Stimulated activated CD4-positive, alpha-beta T cell treated with anti-CD3 and anti-CD28 coated beads, Interleukin-2, amount 100 ng/mL, for 24 hours (primary cell): ENCODE results near the gene TNIK.
A peak's percentile ranks its signal among the peaks of the same experiment; 100 is the strongest.

Source experiments
- DNase-seq, 2 donors: peaks; one replicate each; pipeline ENCODE4 v3.0.0-alpha.2; 2020

TNIK gene

DNA sequence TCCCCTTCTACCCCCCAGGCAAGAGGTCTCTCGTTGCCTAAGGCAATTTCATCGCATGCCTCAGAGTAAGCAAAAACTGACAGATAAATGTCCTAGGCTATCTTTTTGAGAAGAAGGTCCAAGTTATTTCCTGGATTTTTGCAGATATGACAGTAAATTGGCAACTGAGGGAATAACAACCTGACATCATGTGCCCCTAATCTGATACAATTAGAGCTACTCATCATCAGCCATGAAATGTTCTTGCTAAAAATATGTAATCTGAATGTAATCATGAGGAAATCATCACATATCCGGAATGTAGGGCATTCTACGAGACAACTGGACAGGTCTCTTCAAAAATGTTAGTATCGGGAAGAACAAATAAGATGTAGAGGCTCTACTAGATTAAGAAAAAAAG is 44.1 kb downstream of the TNIK start:
- DNase-seq: no peak

DNA sequence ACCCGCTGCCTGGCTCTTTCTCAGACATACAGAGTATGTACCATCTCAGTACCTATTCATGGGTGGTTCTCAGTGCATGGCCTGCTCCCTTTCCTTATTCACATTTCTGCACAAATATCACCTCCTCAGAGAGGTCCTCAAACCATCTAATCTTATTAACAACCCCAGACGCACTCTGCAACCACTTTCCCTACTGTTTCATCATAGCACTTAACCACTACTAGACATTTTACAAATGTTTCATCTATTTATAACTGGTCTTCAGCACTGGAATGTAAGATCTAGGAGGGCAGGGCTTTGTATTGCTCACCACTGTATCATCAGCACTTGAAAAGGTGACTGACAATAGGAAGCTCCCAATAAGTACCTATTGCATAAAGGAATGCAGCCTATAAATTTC is 45.1 kb downstream of the TNIK start:
- no peak for DNase-seq

DNA sequence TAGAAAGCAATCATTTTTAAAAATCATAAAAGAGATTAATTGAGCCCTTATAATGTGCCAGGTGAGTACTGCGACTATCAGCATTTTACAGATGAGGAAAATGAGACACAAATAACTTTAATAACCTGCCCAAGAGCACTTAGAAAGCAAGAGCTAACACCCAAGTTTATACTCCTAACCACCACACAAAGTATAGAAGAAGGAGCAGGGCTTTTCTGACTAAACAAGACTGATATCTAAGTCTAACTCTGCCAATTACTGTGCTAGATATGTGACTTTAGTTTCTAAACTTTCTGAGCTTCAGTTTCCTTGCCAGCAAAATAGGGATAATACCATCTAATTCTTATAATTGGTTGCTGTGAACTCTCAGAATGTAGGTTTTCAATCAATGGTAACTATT is 47.7 kb downstream of the TNIK start:
- no peak for DNase-seq

DNA sequence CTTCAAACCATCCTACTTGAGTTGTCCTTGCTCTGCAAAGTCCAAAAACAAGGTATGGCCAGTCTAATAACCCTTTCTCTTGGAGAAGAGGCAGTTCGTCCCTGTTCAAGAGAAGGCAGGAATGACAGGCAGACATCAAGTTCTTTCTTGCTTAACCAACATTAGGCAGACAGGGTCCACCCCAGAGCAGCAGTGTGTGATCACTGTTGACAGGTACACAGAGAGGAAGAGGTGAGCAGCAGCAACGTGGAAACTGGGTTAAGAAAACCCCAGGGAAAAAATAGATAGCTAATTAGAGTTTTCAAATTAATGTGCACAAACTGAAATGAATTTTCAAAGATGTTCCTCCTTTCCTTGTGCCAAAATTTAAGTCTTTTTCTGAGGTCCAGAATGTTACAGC is 48.2 kb downstream of the TNIK start:
- no peak for DNase-seq

DNA sequence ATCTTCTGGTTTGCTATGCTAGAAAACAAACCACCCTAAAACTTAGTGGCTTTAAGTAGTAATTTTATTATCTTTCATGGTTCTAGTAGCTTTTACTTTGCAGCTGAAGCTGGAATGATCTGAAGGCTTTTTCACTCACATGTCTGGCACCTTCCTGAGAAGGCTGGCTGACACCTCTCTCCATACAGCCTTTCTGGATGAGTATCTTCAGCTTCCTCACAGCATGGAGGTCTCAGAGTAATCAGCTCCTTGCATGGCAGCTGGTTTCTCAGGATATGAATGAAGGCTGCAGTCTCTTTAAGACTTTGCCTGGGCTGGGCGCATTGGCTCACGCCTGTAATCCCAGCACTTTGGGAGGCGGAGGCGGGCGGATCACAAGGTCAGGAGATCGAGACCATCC is 50.0 kb downstream of the TNIK start:
- DNase-seq: no peak

DNA sequence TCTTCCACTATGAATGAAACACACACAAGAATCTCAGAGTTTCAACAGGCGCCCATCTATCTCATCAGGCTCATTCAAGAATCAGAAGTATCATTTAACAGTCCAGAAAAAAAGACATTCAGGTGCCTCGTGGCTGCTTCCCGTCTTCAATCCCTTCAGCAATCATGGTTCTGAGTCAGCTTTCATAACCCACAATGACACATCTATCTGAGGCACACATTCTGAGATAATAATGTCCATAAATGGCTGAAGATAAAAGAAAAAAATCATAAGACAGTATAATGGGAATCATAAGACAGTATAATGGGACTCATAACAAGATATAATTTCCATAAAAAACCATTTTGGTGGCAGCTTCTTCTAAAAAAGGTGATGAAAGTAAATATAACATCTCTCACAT is 52.4 kb downstream of the TNIK start:
- DNase-seq: peak in 1 of 2 donors; percentile 9

DNA sequence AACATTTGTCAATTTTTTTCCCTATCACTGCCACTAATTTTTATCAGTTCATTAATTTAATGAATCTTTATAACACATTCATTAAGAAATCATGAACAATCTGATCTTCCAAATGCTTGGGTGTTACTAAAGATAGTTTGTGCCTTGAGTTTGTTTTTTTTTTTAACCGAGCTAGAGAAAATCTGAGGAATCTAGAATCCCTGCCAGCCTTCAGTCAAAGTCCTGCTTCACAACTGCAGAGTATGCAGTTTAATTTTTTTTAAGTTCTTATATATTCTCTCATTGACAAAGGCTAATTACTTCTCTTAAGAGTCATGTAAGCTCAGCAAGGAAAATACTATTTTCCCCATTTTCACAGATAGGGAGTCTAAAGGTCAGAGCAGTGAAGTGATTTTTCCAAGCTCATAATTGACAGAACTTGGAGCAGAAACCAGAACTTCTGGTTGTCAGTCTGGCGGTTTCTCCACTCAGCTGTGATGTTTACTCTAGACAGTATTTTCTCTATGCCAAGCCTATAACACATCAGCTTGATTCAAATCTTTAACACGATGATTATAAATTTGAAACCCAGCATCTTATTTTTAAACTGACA is 55.7 kb downstream of the TNIK start:
- DNase-seq: no peak

DNA sequence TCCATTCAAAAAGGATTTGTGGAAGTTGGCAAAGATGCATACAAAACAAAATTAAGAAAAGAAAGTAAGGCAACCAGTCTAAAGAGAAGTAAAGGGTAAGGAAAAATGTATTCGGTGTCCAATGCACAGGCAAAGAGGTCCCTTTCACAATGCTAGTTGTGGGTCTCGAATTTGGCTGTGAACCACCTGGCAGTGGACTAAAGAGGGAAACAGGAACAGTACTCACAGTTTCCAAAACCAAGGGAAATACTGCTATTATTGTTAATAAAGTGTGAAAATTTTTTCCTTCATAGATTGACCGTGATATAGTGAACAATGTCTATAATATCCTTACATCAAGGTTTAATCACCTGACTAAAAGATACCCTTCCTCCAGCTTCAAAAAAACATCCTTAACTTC is 57.9 kb downstream of the TNIK start:
- DNase-seq: no peak

DNA sequence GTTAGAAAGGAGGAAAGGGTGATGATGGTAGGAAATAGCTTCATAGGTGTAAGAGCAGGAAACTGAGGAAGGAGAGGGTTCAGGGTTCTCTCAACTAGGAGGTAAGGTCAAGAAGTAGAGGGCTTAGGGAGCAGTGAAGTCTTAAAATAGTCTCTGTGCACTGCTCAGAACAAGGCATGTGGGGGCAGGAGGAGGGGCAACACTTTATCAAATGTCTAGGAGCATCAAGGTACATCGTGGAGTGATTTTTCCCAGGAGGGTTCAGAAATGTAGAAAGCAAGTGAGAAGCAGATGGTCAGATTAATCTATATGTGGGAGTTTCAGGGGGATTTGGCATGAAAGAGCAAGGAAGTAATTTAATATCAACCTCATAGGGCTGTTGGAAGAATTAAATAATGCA is 58.8 kb downstream of the TNIK start:
- DNase-seq: no peak

DNA sequence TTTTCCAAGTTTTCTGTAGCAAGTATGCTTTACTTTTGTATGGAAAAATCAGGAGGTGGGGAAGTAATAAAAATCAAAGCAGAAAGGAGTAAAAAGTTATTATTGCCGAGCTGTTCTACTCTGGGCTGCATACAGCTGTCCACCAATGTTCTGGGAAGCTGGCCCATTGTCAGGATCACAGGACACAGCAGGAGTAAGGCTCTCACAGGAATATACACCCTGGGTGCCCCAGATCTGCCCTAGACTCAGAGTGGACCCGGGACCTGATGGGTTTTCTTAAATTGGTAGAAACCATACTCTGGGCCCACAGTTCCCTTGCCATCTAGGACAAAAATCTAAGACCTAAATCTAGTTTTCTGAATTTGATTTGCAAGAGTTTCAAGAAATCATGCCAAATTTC is 60.4 kb downstream of the TNIK start:
- DNase-seq: no peak

DNA sequence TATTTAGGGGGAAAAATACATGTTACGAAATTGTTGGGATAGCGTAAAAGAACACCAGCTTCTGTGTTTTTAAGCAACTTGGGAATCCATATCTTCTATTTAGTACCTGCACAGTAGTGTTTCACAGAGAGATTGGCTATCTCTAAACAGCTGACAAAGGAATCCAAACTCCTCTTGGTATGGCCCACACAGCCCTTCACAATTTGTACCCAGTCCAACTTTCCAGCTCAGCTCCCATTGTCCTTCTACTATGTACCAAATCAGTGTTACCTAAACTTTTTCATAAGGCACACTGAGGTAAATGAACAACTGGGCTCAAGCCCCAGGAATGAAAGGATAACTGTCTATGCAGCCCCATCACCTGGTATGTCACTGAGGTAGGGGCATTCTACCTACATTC is 61.9 kb downstream of the TNIK start:
- no peak for DNase-seq

DNA sequence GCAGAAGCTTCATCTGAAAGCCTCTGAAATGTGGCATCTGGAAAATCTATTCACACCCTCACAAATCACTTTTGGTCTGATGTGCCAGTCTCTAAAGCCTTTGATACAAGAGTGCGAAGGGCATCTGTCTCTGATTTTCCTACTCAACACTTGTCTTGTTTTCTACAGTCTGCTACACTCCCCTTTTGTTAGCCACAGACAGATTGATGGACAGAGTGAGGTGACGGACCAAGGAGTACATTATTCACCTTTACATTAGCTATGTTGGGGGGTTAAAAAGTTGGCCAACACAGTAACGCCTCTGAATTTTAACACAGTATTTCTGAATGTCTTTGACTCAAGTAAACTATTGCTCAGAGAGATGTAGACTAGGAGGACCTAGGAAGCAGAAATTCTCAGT is 63.1 kb downstream of the TNIK start:
- DNase-seq: no peak

DNA sequence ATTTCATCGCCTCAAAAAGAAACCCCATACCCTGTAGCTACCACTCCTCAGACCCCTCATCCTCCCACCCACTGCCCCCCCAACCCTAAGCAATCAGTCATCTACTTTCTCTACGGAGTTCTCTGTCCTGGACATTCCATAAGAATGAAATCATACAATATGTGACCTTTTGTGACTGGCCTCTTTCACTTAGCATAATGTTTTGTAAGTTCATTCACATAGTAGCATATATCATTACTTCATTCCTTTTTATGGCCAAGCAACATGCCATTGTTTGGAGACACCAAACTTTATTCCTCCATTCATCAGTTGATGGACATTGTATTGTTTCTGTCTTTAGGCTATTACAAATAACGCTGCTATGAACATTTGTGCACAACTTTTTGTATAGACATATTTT is 64.2 kb downstream of the TNIK start:
- DNase-seq: no peak

DNA sequence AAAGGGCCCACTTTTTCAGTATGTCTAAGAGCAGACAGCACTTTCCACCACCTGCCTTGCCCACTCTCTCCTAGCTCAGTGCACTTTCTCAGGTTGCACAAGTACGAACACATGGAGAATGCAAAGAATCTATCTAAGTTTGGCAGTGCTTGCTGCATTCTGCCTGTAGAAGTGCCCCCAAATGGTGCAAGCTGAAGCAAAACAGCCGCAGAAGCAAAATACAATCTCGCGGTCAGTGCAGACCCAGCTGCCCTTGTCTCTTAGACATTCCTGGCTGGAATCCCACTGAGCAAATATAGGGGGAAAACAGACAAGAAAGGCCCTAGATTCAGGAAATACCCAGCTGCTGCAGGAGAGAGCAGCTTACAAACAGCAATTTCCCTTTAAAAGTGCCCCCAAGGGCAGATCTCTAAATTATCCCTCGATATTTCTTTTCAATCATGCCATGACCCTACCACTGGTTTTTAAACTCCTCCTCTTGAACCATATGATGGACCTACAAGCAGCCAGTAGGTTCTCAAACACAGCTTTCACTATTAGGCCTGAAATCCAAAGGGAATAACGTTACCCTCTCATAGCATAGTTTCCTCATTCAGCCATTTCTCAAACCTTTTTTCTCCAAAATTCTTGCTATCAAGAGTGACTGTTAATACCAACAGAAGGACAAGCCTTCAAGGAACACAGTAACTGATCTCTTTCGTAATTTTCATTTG is 67.0 kb downstream of the TNIK start:
- DNase-seq: no peak

DNA sequence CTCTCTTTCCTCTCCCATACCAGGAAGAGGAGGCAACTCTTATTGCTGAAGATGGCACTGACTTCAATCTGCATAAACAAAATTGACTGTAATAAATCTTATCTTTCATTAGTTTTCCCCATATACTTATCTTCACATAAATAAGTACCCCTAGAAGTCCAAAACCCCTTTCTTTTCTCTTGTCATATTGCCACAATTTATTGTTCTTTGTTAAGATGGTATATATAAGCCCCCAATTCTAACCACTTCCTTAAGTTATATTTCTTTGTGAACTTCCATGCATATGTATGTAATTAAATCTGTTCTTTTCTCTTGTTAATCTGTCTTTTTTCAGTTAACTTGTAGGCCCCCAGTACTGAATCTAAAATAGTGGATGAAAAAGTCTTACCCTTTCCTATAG is 68.8 kb downstream of the TNIK start:
- DNase-seq: no peak

DNA sequence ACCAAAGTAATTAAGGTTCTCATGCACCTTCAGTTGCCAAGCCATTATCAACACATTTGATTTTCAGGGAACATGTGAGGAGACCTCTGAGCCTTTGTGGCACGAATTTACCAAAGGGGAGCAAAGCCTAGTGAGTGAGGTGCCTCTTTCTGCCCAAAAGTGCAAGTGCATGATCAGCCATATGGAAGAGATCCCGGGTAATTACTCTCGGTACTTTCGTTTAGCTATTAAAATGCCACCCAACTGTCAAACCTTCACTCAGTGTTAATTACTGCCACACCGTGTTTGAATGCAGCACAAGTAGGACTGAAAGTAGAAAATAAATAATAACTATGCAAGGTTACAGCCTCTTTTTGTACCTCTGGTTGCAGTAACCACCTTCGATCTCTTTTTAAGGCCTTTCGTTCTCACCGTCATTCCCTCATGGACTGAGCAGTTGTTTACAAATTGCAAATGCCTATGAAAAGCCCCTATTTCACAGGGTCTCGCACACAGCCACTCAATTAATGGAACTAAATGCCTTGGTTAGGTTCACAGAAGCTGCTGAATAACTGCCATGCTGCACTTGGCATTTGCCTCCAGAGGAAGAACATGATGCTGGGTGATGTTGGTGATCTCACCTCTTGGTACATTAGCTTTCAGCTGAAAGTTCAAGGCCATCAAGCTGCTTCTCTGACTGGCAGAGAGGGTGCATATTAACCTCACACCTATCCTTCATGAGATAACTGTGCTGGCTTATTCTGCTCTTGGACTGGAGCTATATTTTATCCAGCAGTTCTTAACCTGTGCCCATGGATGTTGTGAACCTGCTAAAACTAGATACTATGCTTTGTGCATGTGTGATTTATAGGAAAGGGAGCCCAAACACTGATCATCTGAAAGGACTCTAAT is 69.9 kb downstream of the TNIK start:
- no peak for DNase-seq

DNA sequence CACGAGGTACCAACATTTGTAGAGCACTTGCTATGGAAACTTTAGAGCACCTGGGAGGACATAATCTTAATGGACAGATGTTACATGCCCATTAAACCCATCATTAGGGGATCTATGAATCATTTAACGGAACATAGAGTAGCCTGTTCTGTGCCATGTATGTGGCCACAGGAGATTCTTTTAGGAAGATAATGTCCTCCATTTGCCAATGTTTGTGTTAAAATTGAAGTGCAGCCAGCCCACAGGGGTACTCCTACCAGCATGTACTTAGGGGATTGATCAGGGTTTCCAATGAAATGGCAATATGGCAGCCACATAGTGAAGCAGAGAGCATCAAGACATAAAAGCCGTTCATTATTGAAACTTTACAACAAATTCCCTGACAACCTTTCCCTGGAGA is 70.7 kb downstream of the TNIK start:
- no peak for DNase-seq

DNA sequence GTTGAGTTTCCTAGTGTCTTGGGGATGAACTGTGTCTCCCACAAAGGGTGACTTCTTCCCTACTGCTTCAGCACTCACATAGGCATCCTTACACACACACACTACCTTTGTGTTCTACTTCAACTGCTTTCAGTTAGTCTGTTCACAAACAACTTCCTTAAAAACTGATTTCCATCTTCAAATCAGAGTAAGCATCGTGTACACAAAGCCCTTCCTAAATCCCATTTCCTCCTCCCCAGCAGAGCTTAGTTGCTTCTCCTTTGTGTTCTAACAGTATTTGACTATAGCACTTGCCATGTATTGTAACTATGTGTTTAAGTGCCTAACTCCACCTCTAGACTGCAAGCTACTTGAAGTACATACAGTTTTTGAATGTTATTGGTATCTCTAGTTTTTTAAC is 71.7 kb downstream of the TNIK start:
- no peak for DNase-seq

DNA sequence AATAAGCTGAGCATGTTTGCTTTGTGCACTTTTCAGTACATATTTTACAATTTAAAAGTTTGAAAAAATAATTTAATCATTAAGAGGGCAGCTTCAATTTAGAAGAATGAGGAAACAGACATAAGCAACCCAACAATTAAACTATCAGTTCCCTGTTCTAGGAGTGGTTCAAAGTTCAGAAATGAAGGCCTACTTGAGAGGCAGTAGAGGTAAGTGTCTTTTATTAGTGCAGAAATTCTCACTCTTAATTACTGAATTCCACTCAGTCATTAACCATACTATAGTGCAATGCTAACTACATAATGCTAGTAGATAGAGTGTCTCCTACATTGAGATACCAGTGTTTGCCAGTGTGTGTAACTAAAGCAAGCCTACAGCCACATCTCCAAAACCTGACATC is 73.1 kb downstream of the TNIK start:
- no peak for DNase-seq

DNA sequence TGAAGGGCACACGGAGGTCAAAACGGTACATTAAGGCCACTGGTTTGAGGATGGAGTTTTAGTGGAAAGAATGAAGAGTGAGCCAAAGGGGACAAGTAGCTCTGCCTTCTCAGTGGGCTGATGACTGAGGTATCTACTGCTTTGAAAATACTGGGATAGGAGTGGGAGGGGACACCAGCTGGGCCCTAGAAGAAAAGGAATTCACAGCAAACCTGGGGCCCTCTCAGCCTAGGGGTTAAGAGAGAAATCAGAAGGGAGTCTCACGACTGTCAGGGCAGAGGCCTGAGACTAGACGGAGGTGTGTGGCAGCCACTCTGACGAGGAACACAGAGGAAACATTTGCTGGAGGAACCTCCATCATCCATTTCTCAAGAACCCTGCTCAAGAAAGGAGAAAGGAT is 75.1 kb downstream of the TNIK start:
- no peak for DNase-seq

DNA sequence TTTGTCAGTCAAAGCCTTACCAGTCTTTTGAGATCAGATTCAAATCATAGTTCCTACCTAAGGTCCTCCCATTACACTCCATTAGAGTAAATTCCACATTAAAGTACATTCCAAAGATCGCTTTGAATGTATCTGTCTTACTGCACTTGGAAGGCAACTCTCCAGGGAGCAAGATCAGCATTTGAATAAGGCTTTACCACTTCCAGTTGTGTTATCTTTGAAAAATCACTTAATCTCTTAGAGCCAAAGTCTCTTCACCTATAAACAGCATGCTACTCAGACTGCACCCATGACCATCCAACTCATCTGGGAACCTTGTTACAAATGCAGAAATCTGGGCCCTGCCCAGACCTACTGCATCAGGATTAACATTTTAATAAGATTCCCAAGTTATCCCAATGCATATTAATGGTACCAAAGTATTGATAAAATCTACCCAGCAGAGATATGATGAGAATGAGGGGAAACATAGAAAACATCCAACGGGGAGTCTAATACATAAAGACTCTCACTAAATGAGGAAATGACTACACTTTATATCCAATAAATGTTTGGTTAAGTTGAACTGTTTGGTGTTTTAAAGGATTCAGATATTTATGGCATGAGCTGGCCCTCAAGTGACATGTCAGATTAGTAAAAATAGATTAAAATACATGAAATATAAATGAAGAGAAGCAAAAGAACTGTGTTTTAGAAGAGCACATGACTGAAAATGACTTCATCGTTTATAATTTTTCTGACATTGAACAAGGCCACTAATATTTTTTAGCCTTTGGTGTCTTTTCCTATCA is 75.9 kb downstream of the TNIK start:
- no peak for DNase-seq

DNA sequence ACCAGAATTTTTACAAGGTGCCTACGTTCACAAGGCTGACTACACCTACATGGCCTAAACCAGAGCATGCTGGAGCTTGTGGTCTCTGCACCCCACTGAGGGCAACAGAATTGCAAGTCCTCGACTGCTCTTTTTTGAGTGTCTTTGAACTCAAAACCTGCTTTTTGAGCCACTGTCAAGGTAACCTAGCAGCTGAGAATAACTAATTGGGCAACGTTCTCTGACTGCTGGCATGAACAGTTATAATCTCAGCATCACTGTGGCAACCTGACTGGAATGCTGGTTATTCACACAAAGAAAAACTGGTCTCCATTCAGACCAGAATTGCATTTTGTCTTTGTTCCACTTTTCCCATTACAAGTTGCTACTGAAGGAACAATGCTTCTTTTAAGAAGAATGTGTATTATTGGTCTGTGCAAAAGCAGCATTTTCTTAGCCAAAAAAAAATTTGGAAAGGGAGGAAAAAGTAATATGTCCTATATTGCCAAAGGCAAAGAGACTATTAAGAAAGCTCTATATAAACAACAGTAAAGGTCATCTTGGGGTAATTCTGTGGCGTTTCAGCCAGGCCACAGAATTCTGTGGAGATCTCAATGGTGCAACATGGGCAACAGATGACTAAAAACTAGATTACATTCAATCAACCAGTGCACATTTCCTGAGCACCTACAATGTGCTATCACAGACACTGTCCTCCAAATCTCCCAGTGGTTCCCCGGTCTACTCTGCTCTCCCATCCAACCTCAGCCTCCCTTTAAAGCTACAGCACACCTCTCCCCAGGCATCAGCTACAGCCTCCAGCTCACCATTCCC is 76.8 kb downstream of the TNIK start:
- DNase-seq: no peak
